ENCODE data around the gene PPP1R12A. TPM values are rescaled to one million over a fixed set of nuclear protein-coding genes. Genes with fewer than 3 reads are reported as not detected.

The PPP1R12A gene
- total and polyA plus RNA-seq, 2 of the 4 experiments (the other 2 are of a cell fraction) = 47.7 to 112 TPM

GRCh38 chr12:79954037-79954610, 19.2 kb upstream of the PPP1R12A start:
- no peak overlapping the region for H2AFZ ChIP-seq (replicated peaks; ENCODE audit: low read length, poor library complexity)
- no peak overlapping the region for H4K8ac ChIP-seq (ENCODE audit: low read depth in 2 of 2, low read length in 2 of 2)
- no peak overlapping the region for H3K14ac ChIP-seq (replicated peaks; ENCODE audit: low read depth, low read length)
- ATAC-seq (ENCODE audit: low read depth) (no peak), DNase-seq (no peak)
- no peaks in the 10 kb centered on the region for H3K79me1 ChIP-seq (ENCODE audit: low read depth in 1 of 2, low read length in 2 of 2)
- H3K27me3 ChIP-seq (ENCODE audit: control insufficient read depth, insufficient read depth, low read length) = no peaks in the 10 kb centered on the region
- H3K4me1 ChIP-seq (ENCODE audit: control insufficient read depth, insufficient read depth, low read length) = no peaks in the 10 kb centered on the region
- no CpG with 5 or more reads among the region's 2 CpGs for WGBS, 2 experiments (ENCODE audit: extremely low coverage in 2 of 2, insufficient read length in 1 of 2)
- H2AK9ac ChIP-seq (replicated peaks; ENCODE audit: low read depth, low read length, poor library complexity) = no peak overlapping the region
- no peak overlapping the region for H3K23ac ChIP-seq (ENCODE audit: low read depth, low read length)
- H4K91ac ChIP-seq (ENCODE audit: insufficient read depth, low read depth, low read length) = no peak overlapping the region
- no peaks in the 10 kb centered on the region for H4K20me1 ChIP-seq (ENCODE audit: insufficient read depth, low read length)
- in situ Hi-C loops (cut with MboI; ENCODE audit: low sequenced_read_pairs) = no loop called here
- ChIA-PET CTCF (no interaction called here), POLR2A (ENCODE audit: unreplicated experiment) (no interaction called here)
- intact Hi-C loops (cut with micrococcal nuclease) = no loop called here
- BruUV-seq (replicated peaks) = no TSS peak
- no peak overlapping the region for H2BK5ac ChIP-seq (ENCODE audit: low read depth, low read length, poor library complexity, severe bottlenecking)
- no peak for TF ChIP-seq SMC3 (IDR thresholded peaks at IDR 0.05; ENCODE audit: low read depth, low read length)
- TF ChIP-seq RAD21 (IDR thresholded peaks at IDR 0.05; ENCODE audit: low read length) = no peak
- no peak for TF ChIP-seq MXI1 (IDR thresholded peaks at IDR 0.05; ENCODE audit: borderline replicate concordance, low read depth, low read length)
- TF ChIP-seq ELK1 (IDR thresholded peaks at IDR 0.05; ENCODE audit: borderline replicate concordance, low read depth, low read length) = no peak
- TF ChIP-seq RFX5 (IDR thresholded peaks at IDR 0.05; ENCODE audit: low read depth, low read length) = no peak
- no peak for TF ChIP-seq POLR2A (IDR thresholded peaks at IDR 0.05; ENCODE audit: low read depth, low read length)
- TF ChIP-seq FOS (IDR thresholded peaks at IDR 0.05; ENCODE audit: low read depth, low read length) = no peak
- TF ChIP-seq NFE2L2 (IDR thresholded peaks at IDR 0.05; ENCODE audit: low read depth, low read length) = no peak
- no peak for TF ChIP-seq MAZ (IDR thresholded peaks at IDR 0.05; ENCODE audit: borderline replicate concordance, low read depth, low read length)
- no peak for TF ChIP-seq MAFK (IDR thresholded peaks at IDR 0.05; ENCODE audit: low read depth, low read length)
- H3K36me3 ChIP-seq (ENCODE audit: control insufficient read depth, insufficient read depth, low read length) = no peaks in the 10 kb centered on the region
- H2BK15ac ChIP-seq (ENCODE audit: low read depth, low read length) = no peak overlapping the region
- no peak overlapping the region for H3K4me2 ChIP-seq (ENCODE audit: low read depth, low read length)
- no peak overlapping the region for H3K9ac ChIP-seq (ENCODE audit: low read depth, low read length)
- no peak overlapping the region for H3K56ac ChIP-seq (ENCODE audit: extremely low read depth, insufficient read depth, low read length)
- peaks cover 7% of the 10 kb centered on the region for H3K9me3 ChIP-seq (ENCODE audit: control insufficient read depth, insufficient read depth, low read length)
- H4K5ac ChIP-seq (ENCODE audit: low read depth, low read length) = no peak overlapping the region
- H3K27ac ChIP-seq (ENCODE audit: insufficient read depth, low read length) = no peak overlapping the region
- H2BK120ac ChIP-seq (ENCODE audit: low read depth, low read length) = no peak overlapping the region
- no peak overlapping the region for H3K18ac ChIP-seq (ENCODE audit: low read depth, low read length)
- no peak overlapping the region for H2AK5ac ChIP-seq (ENCODE audit: low read depth, low read length)
- no peak overlapping the region for H3K4ac ChIP-seq (ENCODE audit: low read depth, low read length)
- no peaks in the 10 kb centered on the region for H3K9me1 ChIP-seq (ENCODE audit: insufficient read depth, low read length)
- dilution Hi-C loops (cut with HindIII; ENCODE audit: low sequenced_read_pairs, unreplicated experiment) = no loop called here
- no peak overlapping the region for H3K4me3 ChIP-seq (ENCODE audit: insufficient read depth, low read depth, low read length)
- no peak overlapping the region for H2BK20ac ChIP-seq (ENCODE audit: low read depth, low read length)
